Endodermal cell (in vitro differentiated cells): ENCODE results near the gene OPHN1. TPM values are rescaled to one million over a fixed set of nuclear protein-coding genes. Genes with fewer than 3 reads are reported as not detected.
"Not testable (repeated sequence)": the region's sequence is repeated elsewhere in the genome, so short reads cannot be mapped to it uniquely, and the experiment has no call there.

Experiments
- DNase-seq: peaks from one replicate; pipeline ENCODE4 v3.0.0-alpha.2; 2017
- H3K27ac ChIP-seq: 2 replicates; pipeline ENCODE4 v1.5.1; 2013; ENCODE audit warnings: mild to moderate bottlenecking, low read depth, low read length, moderate library complexity
- H3K27me3 ChIP-seq: 2 replicates; pipeline ENCODE4 v1.6.1; 2013; ENCODE audit warnings: mild to moderate bottlenecking, low read length, moderate library complexity; ENCODE audit not compliant: insufficient read depth, control insufficient read depth, poor library complexity, severe bottlenecking
- H3K36me3 ChIP-seq: 2 replicates; pipeline ENCODE4 v1.7.0; 2013; ENCODE audit warnings: mild to moderate bottlenecking, low read length, moderate library complexity; ENCODE audit not compliant: control insufficient read depth, insufficient read depth
- H3K4me1 ChIP-seq: one replicate; pipeline ENCODE4 v1.7.0; 2013; ENCODE audit warnings: low read length; ENCODE audit not compliant: control insufficient read depth, insufficient read depth
- H3K4me3 ChIP-seq: 2 replicates; pipeline ENCODE4 v1.5.1; 2013; ENCODE audit warnings: mild to moderate bottlenecking, low read length, moderate library complexity
- H3K9ac ChIP-seq: 2 replicates; pipeline ENCODE4 v1.6.1; 2013; ENCODE audit warnings: mild to moderate bottlenecking, low read length, moderate library complexity; ENCODE audit not compliant: poor library complexity, severe bottlenecking; ENCODE audit errors: extremely low read depth
- H3K9me3 ChIP-seq: 2 replicates; pipeline ENCODE4 v1.6.1; 2013; ENCODE audit warnings: mild to moderate bottlenecking, low read length, moderate library complexity; ENCODE audit not compliant: control insufficient read depth
- H3K27ac Mint-ChIP-seq: 2 replicates; pipeline ENCODE4 v1.8.0; 2020; ENCODE audit warnings: mixed read lengths
- H3K27me3 Mint-ChIP-seq: 2 replicates; pipeline ENCODE4 v1.8.0; 2021; ENCODE audit warnings: mild to moderate bottlenecking, mixed read lengths; ENCODE audit not compliant: insufficient read depth
- H3K36me3 Mint-ChIP-seq: 2 replicates; pipeline ENCODE4 v1.8.0; 2020; ENCODE audit warnings: low read depth, mixed read lengths
- H3K4me1 Mint-ChIP-seq: 2 replicates; pipeline ENCODE4 v1.8.0; 2020; ENCODE audit warnings: mixed read lengths
- H3K4me3 Mint-ChIP-seq: 2 replicates; pipeline ENCODE4 v1.8.0; 2020; ENCODE audit warnings: mild to moderate bottlenecking, moderate library complexity, mixed read lengths
- H3K9me3 Mint-ChIP-seq: 2 replicates; pipeline ENCODE4 v1.8.0; 2020; ENCODE audit warnings: mild to moderate bottlenecking, mixed read lengths
- WGBS, 2 experiments: methylation state at CpG; one replicate each; pipeline versions ENCODE4 v1.1.5 to v1.1.7; 2013; ENCODE audit warnings: missing lambda C conversion rate in 2 of 2, mixed read lengths in 1 of 2; ENCODE audit not compliant: insufficient coverage in 1 of 2, insufficient read length in 1 of 2; 5-methylcytosine and 5-hydroxymethylcytosine counted together
- total RNA-seq, 2 donors: library from RNA; stranded (reverse); fragmentation: NEBNext Ultra II Directional in 1 of 2; extraction: Animal tissue kit (Norgen Biotek cat#: 25700) in 1 of 2; gene quantifications; 2 replicates in 1 of 2; 3 replicates in 1 of 2; pipeline ENCODE4 v1.2.1, GENCODE V29; 2021
- TF ChIP-seq, protein P1 (sequence below): fragments of 200-600 bp; sonication (generic); conservative IDR thresholded peaks from 2 replicates; pipeline ENCODE4 v1.5.0; 2021; ENCODE audit warnings: antibody characterized with exemption, mild to moderate bottlenecking

The OPHN1 gene
- total RNA-seq, 2 donors from 2014 or later: 2.9 to 5.0 TPM

DNA sequence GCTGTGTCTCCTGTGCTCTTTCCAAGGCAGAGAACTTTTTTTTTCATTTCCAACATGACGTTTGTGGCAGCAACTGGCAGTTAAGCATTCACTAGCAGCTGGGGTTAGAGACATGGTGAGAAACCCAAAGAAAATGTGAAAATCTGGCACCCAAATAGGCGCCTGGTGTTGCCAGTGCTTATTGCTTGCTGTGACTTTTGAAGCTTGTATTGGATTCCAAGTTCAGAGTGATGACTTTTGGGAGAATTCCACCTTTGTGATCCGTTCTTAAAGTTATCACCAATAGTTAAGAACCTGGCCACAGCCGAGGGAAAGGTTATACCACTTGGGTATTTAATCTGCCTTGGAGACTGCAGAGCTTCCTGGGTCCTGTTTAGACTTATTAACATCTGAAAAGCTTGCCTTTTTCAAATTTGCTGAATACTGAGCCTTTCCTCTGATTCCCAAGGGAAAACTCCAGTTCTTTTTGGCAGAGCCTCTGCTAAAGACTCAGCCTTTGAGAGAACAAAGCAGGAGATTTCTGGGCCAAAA is 101.0 kb downstream of the OPHN1 start:
- no peak overlapping the region for H3K27ac Mint-ChIP-seq
- H3K27me3 Mint-ChIP-seq: no peaks in the 10 kb centered on the region

GRCh38 chrX:68326841-68327240 is 106.5 kb downstream of the OPHN1 start:
- peaks cover 28% of the 10 kb centered on the region for H3K9me3 Mint-ChIP-seq
- not testable (repeated sequence) for H3K27ac ChIP-seq, H3K9me3 ChIP-seq, H3K27me3 Mint-ChIP-seq, H3K36me3 Mint-ChIP-seq, H3K4me3 ChIP-seq, H3K4me3 Mint-ChIP-seq, H3K27ac Mint-ChIP-seq, DNase-seq, H3K9ac ChIP-seq, H3K4me1 Mint-ChIP-seq, H3K27me3 ChIP-seq, H3K4me1 ChIP-seq, H3K36me3 ChIP-seq
- WGBS, 2 experiments: 94% methylated on average over 3 of the region's 30 CpGs; no CpG with 5 or more reads in 1 of the 2 experiments

More for the DNA sequence above, 101.0 kb downstream of the OPHN1 start:
- Mint-ChIP-seq H3K4me1 (no peaks in the 10 kb centered on the region), H3K4me3 (no peak overlapping the region), H3K9me3 (peaks cover 18% of the 10 kb centered on the region), H3K36me3 (no peaks in the 10 kb centered on the region)
- Histone ChIP-seq H3K4me3 (no peak overlapping the region), H3K4me1 (no peaks in the 10 kb centered on the region), H3K27ac (no peak overlapping the region), H3K9ac (no peak overlapping the region), H3K27me3 (no peaks in the 10 kb centered on the region), H3K9me3 (no peaks in the 10 kb centered on the region), H3K36me3 (no peaks in the 10 kb centered on the region)
- TF ChIP-seq, protein P1, sequence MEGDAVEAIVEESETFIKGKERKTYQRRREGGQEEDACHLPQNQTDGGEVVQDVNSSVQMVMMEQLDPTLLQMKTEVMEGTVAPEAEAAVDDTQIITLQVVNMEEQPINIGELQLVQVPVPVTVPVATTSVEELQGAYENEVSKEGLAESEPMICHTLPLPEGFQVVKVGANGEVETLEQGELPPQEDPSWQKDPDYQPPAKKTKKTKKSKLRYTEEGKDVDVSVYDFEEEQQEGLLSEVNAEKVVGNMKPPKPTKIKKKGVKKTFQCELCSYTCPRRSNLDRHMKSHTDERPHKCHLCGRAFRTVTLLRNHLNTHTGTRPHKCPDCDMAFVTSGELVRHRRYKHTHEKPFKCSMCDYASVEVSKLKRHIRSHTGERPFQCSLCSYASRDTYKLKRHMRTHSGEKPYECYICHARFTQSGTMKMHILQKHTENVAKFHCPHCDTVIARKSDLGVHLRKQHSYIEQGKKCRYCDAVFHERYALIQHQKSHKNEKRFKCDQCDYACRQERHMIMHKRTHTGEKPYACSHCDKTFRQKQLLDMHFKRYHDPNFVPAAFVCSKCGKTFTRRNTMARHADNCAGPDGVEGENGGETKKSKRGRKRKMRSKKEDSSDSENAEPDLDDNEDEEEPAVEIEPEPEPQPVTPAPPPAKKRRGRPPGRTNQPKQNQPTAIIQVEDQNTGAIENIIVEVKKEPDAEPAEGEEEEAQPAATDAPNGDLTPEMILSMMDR: no peak
- WGBS, 2 experiments: 17 to 62% methylated on average over 1 to 4 of the region's 4 CpGs
- peak; percentile 43 for DNase-seq

DNA sequence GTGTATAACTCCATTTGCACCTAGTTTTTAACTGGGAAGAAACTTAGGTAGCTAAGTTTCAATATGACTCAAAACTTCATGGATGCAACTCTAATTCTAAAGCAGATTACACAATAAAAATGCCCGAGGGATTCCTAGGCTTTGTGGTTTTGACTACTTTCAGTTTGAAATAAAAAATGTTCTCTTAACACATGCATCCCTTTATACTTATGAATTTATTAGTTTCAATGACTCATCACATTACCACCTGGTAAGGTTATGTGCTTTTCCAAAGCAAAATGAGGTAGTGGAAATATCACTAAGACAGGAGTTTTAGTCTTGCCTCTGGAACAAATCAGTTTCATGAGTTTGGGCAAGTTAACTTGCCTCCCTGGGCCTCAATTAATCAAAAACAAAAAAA is 125.5 kb downstream of the OPHN1 start:
- H3K4me1 Mint-ChIP-seq: no peaks in the 10 kb centered on the region
- no peak overlapping the region for H3K27ac ChIP-seq
- H3K27me3 ChIP-seq: no peaks in the 10 kb centered on the region
- H3K9me3 Mint-ChIP-seq: peaks cover 30% of the 10 kb centered on the region
- H3K9ac ChIP-seq: no peak overlapping the region
- no CpG with 5 or more reads among the region's 1 CpG for WGBS, 2 experiments
- no peak for DNase-seq
- H3K4me1 ChIP-seq: no peaks in the 10 kb centered on the region
- H3K36me3 ChIP-seq: no peaks in the 10 kb centered on the region
- H3K36me3 Mint-ChIP-seq: no peaks in the 10 kb centered on the region
- H3K9me3 ChIP-seq: no peaks in the 10 kb centered on the region
- no peak overlapping the region for H3K4me3 ChIP-seq
- TF ChIP-seq, protein P1: no peak
- H3K4me3 Mint-ChIP-seq: no peak overlapping the region
- no peaks in the 10 kb centered on the region for H3K27me3 Mint-ChIP-seq
- no peak overlapping the region for H3K27ac Mint-ChIP-seq

DNA sequence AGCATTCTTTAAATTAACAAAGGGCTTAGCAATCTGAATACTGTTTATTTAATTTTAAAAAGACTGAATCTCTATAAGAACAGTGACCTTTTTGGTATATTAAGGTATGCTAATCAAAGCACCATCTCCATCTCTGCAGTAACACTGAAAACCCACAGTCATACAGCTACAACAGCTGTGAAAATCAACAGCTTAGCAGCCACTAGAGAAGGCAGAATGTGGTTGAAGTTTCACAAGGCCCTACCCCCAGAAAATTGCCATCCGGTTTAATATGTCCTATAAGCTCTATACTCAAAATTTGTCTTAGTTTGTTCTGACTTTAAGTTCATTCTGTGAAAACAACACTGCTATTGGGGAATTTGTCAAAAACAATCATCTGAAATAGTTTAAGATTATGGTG is 128.7 kb downstream of the OPHN1 start:
- no peaks in the 10 kb centered on the region for H3K9me3 ChIP-seq
- Mint-ChIP-seq H3K4me3 (no peak overlapping the region), H3K27me3 (no peaks in the 10 kb centered on the region), H3K27ac (no peak overlapping the region), H3K36me3 (no peaks in the 10 kb centered on the region), H3K4me1 (no peaks in the 10 kb centered on the region), H3K9me3 (peaks cover 18% of the 10 kb centered on the region)
- H3K27me3 ChIP-seq: no peaks in the 10 kb centered on the region
- no peak for DNase-seq
- TF ChIP-seq, protein P1: no peak
- H3K36me3 ChIP-seq: no peaks in the 10 kb centered on the region
- 80% methylated on average over 1 of the region's 1 CpG; no CpG with 5 or more reads in 1 of the 2 experiments for WGBS, 2 experiments
- no peak overlapping the region for H3K4me3 ChIP-seq
- H3K4me1 ChIP-seq: no peaks in the 10 kb centered on the region
- no peak overlapping the region for H3K27ac ChIP-seq
- no peak overlapping the region for H3K9ac ChIP-seq
